Naive thymus-derived CD4-positive, alpha-beta T cell (primary cell): ENCODE measurements around the gene TRAF3IP1. TPM values are rescaled to one million over a fixed set of nuclear protein-coding genes. Genes with fewer than 3 reads are reported as not detected.

Source experiments
- ATAC-seq: fragments of 150-1000 bp; cut with Tn5 transposase; 2 replicates; pipeline ENCODE4 v1.10.0; 2021; ENCODE audit warnings: mild to moderate bottlenecking, moderate library complexity
- CTCF ChIA-PET: fragments of 350-600 bp; sonication (Branson Sonifier 250); formaldehyde crosslinking; loops from one replicate; lab custom pipeline; 2021; ENCODE audit warnings: antibody characterized with exemption; lab: Charles Lee
- POLR2A ChIA-PET: fragments of 350-600 bp; sonication (Branson Sonifier 250); formaldehyde crosslinking; loops from one replicate; lab custom pipeline; 2021; ENCODE audit warnings: antibody characterized with exemption, inconsistent platforms; lab: Charles Lee
- DNase-seq, 9 donors: peaks; one replicate each; pipeline versions ENCODE4 v3.0.0 to v3.0.0-alpha.2; 2020 to 2022; ENCODE audit warnings: mixed read lengths in 1 of 9
- H3K27ac ChIP-seq: one replicate; pipeline ENCODE4 v1.7.0; 2013; ENCODE audit warnings: mild to moderate bottlenecking, low read depth, low read length, moderate library complexity
- H3K27me3 ChIP-seq, 2 donors: one replicate each; pipeline ENCODE4 v1.7.0; 2013; ENCODE audit warnings: low read length in 2 of 2, mild to moderate bottlenecking in 2 of 2, moderate library complexity in 2 of 2; ENCODE audit not compliant: control insufficient read depth in 2 of 2, insufficient read depth in 2 of 2
- H3K36me3 ChIP-seq, 3 experiments: 1 replicate in 2 of 3; 2 replicates in 1 of 3; pipeline ENCODE4 v1.7.0; 2013; ENCODE audit warnings: low read length in 3 of 3, mild to moderate bottlenecking in 3 of 3, moderate library complexity in 1 of 3; ENCODE audit not compliant: insufficient read depth in 3 of 3, control insufficient read depth in 2 of 3
- H3K4me1 ChIP-seq, 2 donors: one replicate each; pipeline ENCODE4 v1.7.0; 2013; ENCODE audit warnings: low read length in 2 of 2, mild to moderate bottlenecking in 2 of 2, moderate library complexity in 1 of 2; ENCODE audit not compliant: control insufficient read depth in 2 of 2, insufficient read depth in 2 of 2
- H3K4me3 ChIP-seq: 2 replicates; pipeline ENCODE4 v1.7.0; 2013; ENCODE audit warnings: mild to moderate bottlenecking, low read length
- H3K9me3 ChIP-seq, 3 experiments: 1 replicate in 2 of 3; 2 replicates in 1 of 3; pipeline ENCODE4 v1.7.0; 2013; ENCODE audit warnings: low read length in 3 of 3; ENCODE audit not compliant: control insufficient read depth in 2 of 3
- H3K27ac Mint-ChIP-seq, 9 donors: one replicate each; pipeline ENCODE4 v1.8.0; 2020 to 2022; ENCODE audit warnings: mixed read lengths in 9 of 9, mild to moderate bottlenecking in 8 of 9, moderate library complexity in 5 of 9, inconsistent platforms in 2 of 9
- H3K27me3 Mint-ChIP-seq, 5 donors: one replicate each; pipeline ENCODE4 v1.8.0; 2021 to 2022; ENCODE audit warnings: mixed read lengths in 5 of 5, mild to moderate bottlenecking in 1 of 5
- H3K36me3 Mint-ChIP-seq, 5 donors: one replicate each; pipeline ENCODE4 v1.8.0; 2020 to 2022; ENCODE audit warnings: mixed read lengths in 5 of 5, mild to moderate bottlenecking in 3 of 5, inconsistent platforms in 1 of 5
- H3K4me1 Mint-ChIP-seq, 7 donors: one replicate each; pipeline ENCODE4 v1.8.0; 2020 to 2022; ENCODE audit warnings: mixed read lengths in 7 of 7, mild to moderate bottlenecking in 3 of 7, inconsistent platforms in 1 of 7
- H3K4me3 Mint-ChIP-seq, 10 donors: one replicate each; pipeline ENCODE4 v1.8.0; 2020 to 2022; ENCODE audit warnings: mild to moderate bottlenecking in 10 of 10, mixed read lengths in 10 of 10, moderate library complexity in 6 of 10, inconsistent platforms in 2 of 10
- H3K9me3 Mint-ChIP-seq, 11 donors: one replicate each; pipeline ENCODE4 v1.8.0; 2020 to 2022; ENCODE audit warnings: mixed read lengths in 11 of 11, mild to moderate bottlenecking in 4 of 11, inconsistent platforms in 1 of 11, moderate library complexity in 1 of 11
- intact Hi-C, 2 donors: fragments of 100-400 bp; cut with micrococcal nuclease; formaldehyde crosslinking; loops; one replicate each; pipeline ENCODE4 v1.15.1; 2023
- polyA plus RNA-seq, 2 donors: library from polyadenylated mRNA; unstranded; fragments of 300-500 nt; fragmentation: Illumina TruSeq; gene quantifications; one replicate each; pipeline ENCODE4 v1.2.3, GENCODE V29; 2021
- total RNA-seq, 6 experiments: library from RNA in 5 of 6; stranded (reverse) in 5 of 6; gene quantifications; 1 replicate in 5 of 6; 2 replicates in 1 of 6; pipeline ENCODE4 v1.2.3 and lab custom pipeline; 2021 to 2026

Gene TRAF3IP1
- total and polyA plus RNA-seq, 7 experiments from 2014 or later: 4.3 to 13.3 (median 7.4) TPM

DNA sequence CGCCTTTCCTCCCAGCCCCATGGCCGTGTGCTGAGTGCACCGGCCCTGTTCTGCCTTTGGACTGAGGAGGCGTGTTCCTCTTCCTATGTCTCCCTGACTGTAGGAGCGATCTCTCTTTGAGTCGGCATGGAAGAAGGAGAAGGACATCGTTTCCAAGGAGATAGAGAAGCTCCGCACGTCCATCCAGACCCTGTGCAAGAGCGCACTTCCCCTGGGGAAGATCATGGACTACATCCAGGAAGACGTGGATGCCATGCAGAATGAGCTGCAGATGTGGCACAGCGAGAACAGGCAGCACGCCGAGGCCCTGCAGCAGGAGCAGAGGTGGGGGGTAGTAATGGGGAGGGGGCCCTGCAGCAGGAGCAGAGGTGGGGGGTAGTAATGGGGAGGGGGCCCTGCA is 77.0 kb downstream of the TRAF3IP1 start:
- H3K36me3 Mint-ChIP-seq: peaks cover 0 to 17% (median 0%) of the 10 kb centered on the region in 5 donors
- Histone ChIP-seq H3K4me3 (no peak overlapping the region), H3K27me3 (no peaks in the 10 kb centered on the region), H3K4me1 (no peaks in the 10 kb centered on the region), H3K27ac (no peak overlapping the region), H3K9me3 (no peaks in the 10 kb centered on the region), H3K36me3 (peaks cover 0 to 5% (median 0%) of the 10 kb centered on the region in 3 experiments)
- DNase-seq (no peak), ATAC-seq (no peak)
- no peak overlapping the region for H3K27ac Mint-ChIP-seq
- no peaks in the 10 kb centered on the region for H3K27me3 Mint-ChIP-seq
- ChIA-PET CTCF (no interaction called here), POLR2A (no interaction called here)
- peaks cover 0 to 2% (median 0%) of the 10 kb centered on the region in 7 donors for H3K4me1 Mint-ChIP-seq
- intact Hi-C loops: no loop called here
- peaks cover 0 to 1% (median 0%) of the 10 kb centered on the region in 11 donors for H3K9me3 Mint-ChIP-seq
- H3K4me3 Mint-ChIP-seq: no peak overlapping the region

DNA sequence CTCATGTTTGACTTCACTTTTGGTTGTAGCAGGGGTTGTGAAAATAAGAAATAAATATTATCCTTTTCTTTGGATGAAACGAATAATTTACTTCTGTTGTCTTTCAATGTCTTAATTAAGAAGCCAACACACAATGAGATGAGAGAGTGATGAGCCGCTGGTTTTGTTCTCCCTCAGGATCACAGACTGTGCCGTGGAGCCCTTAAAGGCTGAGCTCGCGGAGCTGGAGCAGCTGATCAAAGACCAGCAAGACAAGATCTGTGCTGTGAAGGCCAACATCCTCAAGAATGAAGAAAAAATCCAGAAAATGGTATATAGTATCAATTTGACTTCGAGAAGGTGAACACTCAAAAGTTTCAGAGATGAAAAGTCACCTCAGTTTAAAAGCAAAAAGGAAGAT is 78.3 kb downstream of the TRAF3IP1 start:
- no peak overlapping the region for H3K4me3 ChIP-seq
- no peak overlapping the region for H3K27ac ChIP-seq
- no peaks in the 10 kb centered on the region for H3K27me3 ChIP-seq
- no peaks in the 10 kb centered on the region for H3K4me1 ChIP-seq
- no peak for DNase-seq
- intact Hi-C loops: no loop called here
- H3K36me3 ChIP-seq: peaks cover 0 to 5% (median 0%) of the 10 kb centered on the region in 3 experiments
- no peak for ATAC-seq
- Mint-ChIP-seq H3K4me3 (no peak overlapping the region), H3K27me3 (no peaks in the 10 kb centered on the region), H3K36me3 (peaks cover 0 to 21% (median 0%) of the 10 kb centered on the region in 5 donors), H3K27ac (no peak overlapping the region), H3K9me3 (peaks cover 0 to 1% (median 0%) of the 10 kb centered on the region in 11 donors), H3K4me1 (peaks cover 0 to 2% (median 0%) of the 10 kb centered on the region in 7 donors)
- CTCF ChIA-PET: no interaction called here
- no peaks in the 10 kb centered on the region for H3K9me3 ChIP-seq
- POLR2A ChIA-PET: interaction anchor here (0.6 kb wide), 1 partner anchor 16 kb away, joined by 4 read pairs; no protein-coding TSS in a partner anchor

DNA sequence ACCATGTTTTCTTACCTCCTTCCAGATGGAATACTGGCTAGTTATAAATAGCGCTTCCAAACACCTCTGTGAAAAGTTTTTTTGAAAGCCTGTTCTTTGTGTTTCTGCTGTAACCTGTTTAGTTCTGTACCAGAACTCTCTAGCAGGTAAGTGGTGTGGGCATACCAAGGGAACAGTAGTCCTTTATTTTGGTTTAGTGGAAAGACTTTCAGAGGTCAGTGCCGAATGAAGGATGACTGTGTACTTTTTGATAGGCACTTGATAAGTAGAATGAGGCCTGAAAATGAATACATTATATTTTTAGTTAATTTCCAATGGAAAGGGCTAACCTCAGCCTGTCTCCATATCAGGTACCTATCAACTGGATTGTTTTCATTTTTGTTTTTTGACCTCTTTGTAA is 78.8 kb downstream of the TRAF3IP1 start:
- Histone ChIP-seq H3K9me3 (no peaks in the 10 kb centered on the region), H3K4me1 (no peaks in the 10 kb centered on the region), H3K27me3 (no peaks in the 10 kb centered on the region), H3K27ac (no peak overlapping the region), H3K4me3 (no peak overlapping the region), H3K36me3 (peaks cover 0 to 5% (median 0%) of the 10 kb centered on the region in 3 experiments)
- Mint-ChIP-seq H3K27me3 (no peaks in the 10 kb centered on the region), H3K4me1 (peaks cover 0 to 2% (median 0%) of the 10 kb centered on the region in 7 donors), H3K4me3 (no peak overlapping the region), H3K27ac (no peak overlapping the region), H3K36me3 (peaks cover 0 to 24% (median 0%) of the 10 kb centered on the region in 5 donors), H3K9me3 (peaks cover 0 to 1% (median 0%) of the 10 kb centered on the region in 11 donors)
- ChIA-PET CTCF (no interaction called here), POLR2A (interaction anchor here (0.6 kb wide), 1 partner anchor 15 kb away, joined by 4 read pairs; no protein-coding TSS in a partner anchor)
- DNase-seq (no peak), ATAC-seq (no peak)
- intact Hi-C loops: no loop called here

DNA sequence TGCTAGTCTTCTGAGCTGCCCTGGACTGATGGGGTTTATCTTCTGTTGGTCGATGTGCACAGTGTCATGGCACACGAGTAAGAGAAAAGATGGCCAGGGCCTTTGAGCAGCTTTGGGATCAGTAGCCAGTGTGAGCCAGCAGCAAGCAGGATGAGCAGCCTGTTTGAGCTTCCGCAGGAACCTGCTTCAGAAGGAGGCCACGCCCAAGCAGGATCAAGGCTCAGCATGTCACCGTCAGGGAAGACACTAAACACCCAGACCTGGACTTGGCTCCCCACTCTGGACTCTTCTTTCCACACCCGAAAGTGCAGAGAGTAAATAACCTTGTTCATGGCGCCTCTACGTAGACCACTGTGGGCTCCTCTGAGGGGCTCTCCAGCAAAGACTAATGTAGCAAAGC is 81.2 kb downstream of the TRAF3IP1 start:
- H3K36me3 Mint-ChIP-seq: peaks cover 0 to 20% (median 0%) of the 10 kb centered on the region in 5 donors
- no peaks in the 10 kb centered on the region for H3K9me3 Mint-ChIP-seq
- H3K27me3 ChIP-seq: no peaks in the 10 kb centered on the region
- ATAC-seq: no peak
- H3K9me3 ChIP-seq: no peaks in the 10 kb centered on the region
- H3K4me3 Mint-ChIP-seq: no peak overlapping the region
- peaks cover 0 to 5% of the 10 kb centered on the region in 2 donors for H3K4me1 ChIP-seq
- no peaks in the 10 kb centered on the region for H3K27me3 Mint-ChIP-seq
- POLR2A ChIA-PET: no interaction called here
- no peak for DNase-seq
- intact Hi-C loops: no loop called here
- no peak overlapping the region for H3K27ac ChIP-seq
- CTCF ChIA-PET: no interaction called here
- no peak overlapping the region for H3K4me3 ChIP-seq
- H3K4me1 Mint-ChIP-seq: peaks cover 0 to 4% (median 0%) of the 10 kb centered on the region in 7 donors
- H3K27ac Mint-ChIP-seq: no peak overlapping the region
- peaks cover 0 to 5% (median 0%) of the 10 kb centered on the region in 3 experiments for H3K36me3 ChIP-seq

DNA sequence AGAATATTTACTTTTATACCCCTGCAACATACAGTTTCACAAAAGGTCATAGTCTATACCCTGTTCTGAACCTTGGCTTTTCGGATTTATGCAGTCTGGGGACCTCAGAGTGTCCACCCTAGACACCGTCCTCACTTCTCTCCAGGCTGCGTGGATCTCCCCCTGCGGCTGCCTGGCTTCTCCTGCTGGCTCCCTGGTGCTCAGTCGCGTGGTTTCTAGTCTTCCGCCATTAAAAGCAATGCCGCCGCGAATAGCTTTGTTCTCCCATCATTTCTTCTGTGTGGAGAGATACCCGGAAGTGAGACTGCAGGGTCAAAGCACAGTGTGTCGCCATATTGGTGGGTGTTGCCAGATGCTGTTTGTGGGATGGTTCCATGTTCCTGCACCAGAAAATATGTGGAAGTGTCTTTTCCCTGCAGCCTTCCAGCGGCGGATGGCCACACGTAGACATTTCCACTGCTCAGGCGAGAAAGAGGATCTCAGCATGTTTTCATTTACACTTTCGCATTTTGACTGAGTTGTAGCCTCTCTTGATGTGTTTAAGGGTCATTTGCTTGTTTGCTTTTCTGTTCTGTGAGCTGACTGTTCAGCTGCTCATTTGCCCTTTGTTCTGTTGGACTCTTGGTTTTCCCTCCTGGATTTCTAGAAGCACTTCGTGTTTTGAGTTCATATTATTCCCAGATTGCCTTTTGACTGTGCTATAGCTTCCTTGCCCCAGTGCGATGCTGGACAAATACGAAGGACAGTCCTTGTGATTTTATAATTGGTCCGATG is 83.5 kb downstream of the TRAF3IP1 start:
- Histone ChIP-seq H3K4me3 (no peak overlapping the region), H3K36me3 (peaks cover 0 to 5% (median 0%) of the 10 kb centered on the region in 3 experiments), H3K9me3 (no peaks in the 10 kb centered on the region), H3K27me3 (no peaks in the 10 kb centered on the region), H3K27ac (no peak overlapping the region), H3K4me1 (peaks cover 0 to 5% of the 10 kb centered on the region in 2 donors)
- H3K4me1 Mint-ChIP-seq: peaks cover 0 to 4% (median 0%) of the 10 kb centered on the region in 7 donors
- no peaks in the 10 kb centered on the region for H3K27me3 Mint-ChIP-seq
- H3K36me3 Mint-ChIP-seq: peaks cover 0 to 26% (median 0%) of the 10 kb centered on the region in 5 donors
- POLR2A ChIA-PET: no interaction called here
- intact Hi-C loops: no loop called here
- H3K4me3 Mint-ChIP-seq: no peak overlapping the region
- ATAC-seq (no peak), DNase-seq (no peak)
- H3K9me3 Mint-ChIP-seq: no peaks in the 10 kb centered on the region
- CTCF ChIA-PET: no interaction called here
- H3K27ac Mint-ChIP-seq: no peak overlapping the region

DNA sequence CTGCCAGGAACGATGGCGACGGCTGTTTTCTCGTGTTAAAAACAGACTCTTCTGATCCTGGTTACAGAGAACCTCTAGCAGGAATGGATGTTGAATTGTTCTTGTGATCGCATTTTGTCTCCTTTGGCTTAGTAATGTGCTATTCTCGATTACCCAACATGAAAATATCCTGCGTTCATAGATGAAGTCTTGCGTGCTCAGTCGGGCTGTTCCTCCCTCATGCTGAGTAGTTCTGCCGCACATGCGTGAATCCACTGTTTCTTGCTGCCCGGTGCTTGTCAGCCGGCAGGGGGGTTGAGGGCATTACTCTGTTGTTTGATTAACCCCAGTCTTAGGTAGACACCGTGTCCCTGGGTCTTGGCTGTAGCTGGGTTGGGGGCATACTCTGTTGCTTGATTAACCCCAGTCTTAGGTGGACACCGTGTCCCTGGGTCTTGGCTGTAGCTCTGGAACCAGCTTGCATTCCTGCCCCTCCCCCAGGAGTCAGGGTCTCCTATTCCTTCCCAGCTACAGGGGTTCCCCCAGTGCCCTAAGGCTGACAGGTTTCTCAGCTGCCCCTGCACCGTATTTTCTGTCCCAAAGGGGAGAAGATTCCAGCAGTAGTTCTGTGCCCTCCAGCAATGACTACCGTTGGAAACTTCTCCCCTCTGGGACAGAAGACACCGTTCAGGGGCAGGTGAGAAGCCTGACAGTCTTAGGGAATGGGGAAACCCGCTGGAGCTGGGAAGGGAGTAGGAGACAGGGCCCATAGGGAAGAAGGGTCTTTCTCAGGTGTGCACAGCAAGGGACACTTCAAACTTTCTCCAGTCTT is 84.3 kb downstream of the TRAF3IP1 start:
- ChIA-PET CTCF (no interaction called here), POLR2A (no interaction called here)
- Histone ChIP-seq H3K4me3 (no peak overlapping the region), H3K36me3 (peaks cover 0 to 5% (median 0%) of the 10 kb centered on the region in 3 experiments), H3K27ac (no peak overlapping the region), H3K4me1 (peaks cover 0 to 5% of the 10 kb centered on the region in 2 donors), H3K27me3 (no peaks in the 10 kb centered on the region), H3K9me3 (no peaks in the 10 kb centered on the region)
- H3K27ac Mint-ChIP-seq: no peak overlapping the region
- no peaks in the 10 kb centered on the region for H3K9me3 Mint-ChIP-seq
- H3K4me1 Mint-ChIP-seq: peaks cover 0 to 4% (median 0%) of the 10 kb centered on the region in 7 donors
- no peak overlapping the region for H3K4me3 Mint-ChIP-seq
- H3K27me3 Mint-ChIP-seq: no peaks in the 10 kb centered on the region
- no peak for ATAC-seq
- peaks cover 0 to 22% (median 0%) of the 10 kb centered on the region in 5 donors for H3K36me3 Mint-ChIP-seq
- intact Hi-C loops: no loop called here
- no peak for DNase-seq
